ENCODE measurements around the gene GALM.
"Not testable (repeated sequence)": the region's sequence is repeated elsewhere in the genome, so short reads cannot be mapped to it uniquely, and the experiment has no call there.

Gene GALM

GRCh38 chr2:38682008-38682575 is 16.2 kb downstream of the GALM start:
- DNase-seq (ENCODE audit: low spot score) = no peak

GRCh38 chr2:38682620-38683019 is 16.7 kb downstream of the GALM start:
- not testable (repeated sequence) for DNase-seq (ENCODE audit: low spot score)

- DNase-seq (ENCODE audit: low spot score) = no peak
These were observed 17.9 kb downstream of the GALM start for GRCh38 chr2:38683766-38684165.

DNA sequence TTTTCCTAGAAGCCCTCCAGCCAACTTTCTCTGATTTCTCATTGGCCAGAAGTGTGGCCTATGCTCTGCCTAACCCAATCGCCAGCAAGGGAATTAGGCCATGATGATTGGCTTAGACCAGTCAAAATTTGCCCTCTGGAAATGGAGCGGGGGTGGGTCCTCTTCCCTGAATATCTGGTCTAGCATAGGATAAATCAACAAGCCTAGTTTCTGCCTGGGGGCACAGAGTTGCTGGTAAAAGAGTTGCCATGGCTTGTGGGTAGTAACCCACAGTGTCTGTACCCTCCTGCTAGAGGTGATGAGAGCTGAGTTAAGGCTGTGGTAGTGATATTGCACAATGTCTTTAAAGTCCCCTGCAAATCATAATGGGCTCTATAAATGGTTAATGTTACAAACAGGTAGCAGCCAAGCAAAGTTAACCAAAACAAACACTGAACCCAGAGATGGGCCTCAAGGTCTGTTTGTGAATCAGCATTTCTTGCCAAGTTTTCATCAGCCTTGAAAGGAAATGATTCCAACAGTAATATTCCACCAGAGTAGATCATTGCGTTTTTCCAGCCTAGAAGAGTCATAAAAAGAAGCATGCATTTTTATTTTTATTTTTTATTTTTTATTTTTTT is 19.3 kb downstream of the GALM start:
- DNase-seq (ENCODE audit: low spot score) = no peak

- no peak for DNase-seq (ENCODE audit: low spot score)
These were observed 24.8 kb downstream of the GALM start for GRCh38 chr2:38690499-38691420.

GRCh38 chr2:38691994-38692393 is 26.1 kb downstream of the GALM start:
- no peak for DNase-seq (ENCODE audit: low spot score)

- no peak for DNase-seq (ENCODE audit: low spot score)
These were observed 26.9 kb downstream of the GALM start for GRCh38 chr2:38692636-38693318.

DNA sequence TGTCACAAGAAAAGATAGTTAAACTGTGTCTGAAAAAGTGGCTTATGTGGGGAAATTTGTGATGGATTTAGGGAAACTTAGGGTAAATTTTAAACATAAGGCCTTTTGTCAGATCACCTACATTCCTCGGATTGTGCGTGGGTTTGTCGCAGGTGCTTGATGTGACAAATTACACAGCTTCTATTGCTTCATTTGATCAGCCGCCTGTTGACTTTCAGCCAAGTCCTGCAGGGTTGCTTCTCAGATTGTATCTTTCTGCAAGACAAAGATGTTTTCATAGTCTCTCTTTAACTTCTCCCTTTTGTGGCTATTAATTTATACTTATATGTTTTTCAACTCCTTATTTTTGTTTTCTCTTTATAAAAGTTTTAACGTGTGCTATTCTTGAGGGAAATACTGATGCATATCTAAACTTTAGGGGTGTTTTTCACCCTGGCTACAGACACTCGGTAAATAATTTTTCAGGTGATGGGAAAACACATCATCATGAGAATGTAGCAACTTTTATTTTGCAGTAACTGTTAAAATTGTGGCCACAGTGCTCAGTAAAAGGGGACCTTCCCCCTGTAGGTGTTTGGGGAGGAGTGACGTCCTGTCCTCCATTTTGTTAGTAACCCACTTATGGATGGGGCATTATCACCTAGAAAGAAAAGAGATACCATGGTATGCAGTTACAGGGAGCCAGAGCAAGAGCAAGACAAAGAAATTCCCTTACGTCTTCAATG is 31.4 kb downstream of the GALM start:
- no peak for DNase-seq (ENCODE audit: low spot score)

DNA sequence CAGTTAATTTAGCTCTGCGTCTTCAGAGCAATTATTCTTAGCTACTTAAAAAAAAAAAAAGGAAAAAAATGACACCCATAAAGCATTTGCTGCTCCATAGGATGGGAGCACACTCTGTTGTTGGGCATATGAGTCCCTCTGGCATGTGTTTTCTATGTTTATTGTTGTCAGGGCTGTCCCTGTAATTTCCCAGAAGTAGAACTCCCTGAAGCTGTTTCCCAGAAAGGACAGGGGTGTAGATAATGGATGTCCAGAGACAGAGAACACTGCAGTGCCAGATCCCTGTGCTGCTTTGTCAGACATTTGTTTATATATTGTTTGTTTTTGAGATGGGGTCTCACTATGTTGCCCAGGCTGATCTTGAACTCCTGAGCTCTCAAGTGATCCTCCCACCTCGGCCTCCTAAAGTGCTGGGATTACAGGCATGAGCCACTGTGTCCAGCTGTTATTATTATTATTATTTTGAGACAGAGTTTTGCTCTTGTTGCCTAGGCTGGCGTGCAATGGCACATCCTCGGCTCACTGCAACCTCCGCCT is 32.6 kb downstream of the GALM start:
- no peak for DNase-seq (ENCODE audit: low spot score)

DNA sequence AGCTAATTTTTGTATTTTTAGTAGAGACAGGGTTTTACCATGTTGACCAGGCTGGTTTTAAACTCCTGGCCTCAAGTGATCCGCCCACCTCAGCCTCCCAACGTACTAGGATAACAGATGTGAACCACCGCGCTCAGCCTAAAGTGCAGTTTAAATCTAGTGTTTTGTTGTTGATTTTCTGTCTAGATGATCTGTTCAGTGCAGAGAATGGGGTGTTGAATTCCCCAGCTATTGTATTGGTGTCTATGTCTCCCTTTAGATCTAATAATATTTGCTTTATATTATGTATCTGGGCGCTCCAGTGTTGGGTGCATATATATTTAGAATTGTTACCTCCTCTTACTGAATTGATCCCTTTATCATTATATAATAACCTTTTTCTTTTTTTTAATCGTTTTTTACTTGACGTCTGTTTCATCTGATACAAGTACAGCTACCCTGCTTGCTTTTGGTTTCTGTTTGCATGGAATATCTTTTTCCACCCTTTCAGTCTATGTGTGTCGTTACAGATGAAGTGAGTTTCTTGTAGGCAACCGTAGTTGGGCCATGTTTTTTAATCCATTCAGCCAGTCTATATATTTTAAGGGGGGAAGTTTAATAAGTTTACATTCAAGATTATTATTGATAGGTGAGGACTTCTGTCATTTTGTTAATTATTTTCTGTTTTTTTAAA is 34.3 kb downstream of the GALM start:
- DNase-seq (ENCODE audit: low spot score) = no peak

DNA sequence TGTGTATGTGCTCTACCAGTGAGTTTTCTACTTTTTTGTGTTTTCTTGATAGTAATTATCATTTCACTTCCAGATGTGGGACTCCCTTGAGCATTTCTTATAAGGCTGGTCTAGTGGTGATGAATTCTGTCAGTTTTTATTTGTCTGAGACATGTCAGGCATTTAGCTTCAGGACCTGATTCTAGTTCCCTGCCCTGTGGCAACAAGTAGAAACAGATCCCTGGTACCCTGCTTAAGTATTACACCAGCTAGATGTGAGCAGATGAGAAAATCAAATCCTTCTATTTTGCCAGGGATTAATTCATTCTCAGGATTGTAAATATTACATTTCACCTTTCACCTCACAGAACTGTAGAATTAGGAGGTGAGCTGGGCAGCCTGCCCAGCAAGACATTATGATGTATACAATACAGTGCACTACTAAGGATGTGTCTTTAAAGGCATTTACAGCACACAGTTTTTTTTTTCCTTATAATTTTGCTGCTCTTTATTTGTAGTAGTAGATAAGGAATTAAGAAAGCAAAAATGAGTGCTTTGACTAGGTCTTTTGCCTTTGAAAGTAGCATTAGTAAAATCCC is 35.1 kb downstream of the GALM start:
- DNase-seq (ENCODE audit: low spot score) = no peak

DNA sequence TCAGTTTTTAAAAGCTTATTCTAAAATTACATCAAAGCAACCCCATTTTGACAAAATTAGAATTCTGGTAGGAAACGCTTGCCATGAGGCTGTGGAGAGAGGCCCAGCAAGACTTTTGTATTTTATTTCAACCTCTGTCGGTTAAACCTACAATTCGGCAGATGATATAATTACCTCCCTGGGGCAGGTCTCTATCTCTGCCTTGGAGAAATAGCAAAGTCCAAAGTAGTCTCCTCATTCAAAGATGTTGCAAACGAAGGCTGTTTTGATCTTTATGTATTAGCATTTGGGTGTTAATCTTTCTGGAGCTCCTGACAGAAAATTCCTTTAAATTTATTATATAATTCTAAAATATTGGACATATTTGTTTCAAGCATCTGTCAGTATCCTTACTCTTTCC is 35.6 kb downstream of the GALM start:
- DNase-seq (ENCODE audit: low spot score) = no peak

- DNase-seq (ENCODE audit: low spot score) = no peak
These were observed 36.5 kb downstream of the GALM start for GRCh38 chr2:38702413-38702812.

DNA sequence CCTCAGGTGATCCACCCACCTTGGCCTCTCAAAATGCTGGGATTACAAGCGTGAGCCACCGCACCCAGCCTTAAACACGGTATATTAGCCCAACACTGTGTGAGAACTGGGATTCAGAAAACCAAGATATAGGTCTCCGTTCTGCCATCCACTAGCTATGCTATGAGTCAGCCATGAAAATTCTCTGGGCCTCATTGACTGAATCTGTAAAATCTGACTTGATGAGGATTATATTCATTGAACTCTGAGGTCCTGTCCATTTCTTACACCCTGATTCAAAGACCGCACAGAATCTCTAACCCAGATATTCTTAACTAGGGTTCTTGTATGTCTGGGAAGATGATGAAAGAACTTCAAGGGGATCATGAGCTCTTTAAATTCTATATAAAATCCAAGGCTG is 37.4 kb downstream of the GALM start:
- not testable (repeated sequence) for DNase-seq (ENCODE audit: low spot score)

DNA sequence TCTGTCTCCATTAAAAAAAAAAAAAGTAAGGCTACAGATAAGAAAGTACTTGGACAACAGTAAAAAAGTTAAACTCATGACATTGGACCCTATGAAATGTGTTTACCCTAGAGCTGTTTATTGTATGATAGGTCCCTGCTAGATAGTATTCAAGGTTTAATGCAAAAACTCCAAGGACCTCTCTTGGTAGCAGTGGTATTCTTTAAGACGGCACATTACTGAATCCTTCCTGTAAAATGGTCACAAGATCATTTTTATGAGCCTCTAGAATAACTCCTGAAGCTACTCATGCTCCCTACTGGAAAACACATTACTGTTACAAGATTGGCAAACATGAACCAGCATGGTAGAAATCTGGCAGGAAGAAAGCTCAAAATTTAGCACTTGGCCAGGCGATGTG is 38.8 kb downstream of the GALM start:
- no peak for DNase-seq (ENCODE audit: low spot score)

DNA sequence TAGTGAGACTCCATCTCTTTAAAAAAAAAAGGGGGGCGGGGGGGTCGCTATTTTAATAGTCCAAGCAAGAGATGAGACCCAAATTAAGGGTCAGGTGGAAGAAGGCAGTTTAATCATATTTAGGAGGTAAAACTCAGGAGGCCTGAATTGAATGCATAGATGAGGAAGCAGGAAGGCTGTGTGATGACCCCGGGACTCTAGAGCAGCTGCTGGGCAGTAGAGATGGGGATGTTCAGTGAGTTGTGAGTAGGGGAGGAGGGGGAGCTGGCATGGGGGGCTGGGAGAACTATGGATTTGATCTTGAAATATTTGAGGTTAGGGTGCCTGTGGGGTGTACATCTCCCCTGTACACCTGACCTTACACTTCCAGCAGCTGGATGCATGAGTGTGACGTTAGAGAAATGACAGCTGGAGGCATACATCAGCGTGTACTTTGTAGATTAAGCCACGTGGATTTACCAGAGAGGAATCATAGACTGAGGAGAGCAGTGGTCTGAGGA is 41.0 kb downstream of the GALM start:
- DNase-seq (ENCODE audit: low spot score) = no peak

GRCh38 chr2:38708491-38708890 is 42.6 kb downstream of the GALM start:
- DNase-seq (ENCODE audit: low spot score) = not testable (repeated sequence)

- DNase-seq (ENCODE audit: low spot score) = no peak
These were observed 43.1 kb downstream of the GALM start for GRCh38 chr2:38708900-38709566.

DNA sequence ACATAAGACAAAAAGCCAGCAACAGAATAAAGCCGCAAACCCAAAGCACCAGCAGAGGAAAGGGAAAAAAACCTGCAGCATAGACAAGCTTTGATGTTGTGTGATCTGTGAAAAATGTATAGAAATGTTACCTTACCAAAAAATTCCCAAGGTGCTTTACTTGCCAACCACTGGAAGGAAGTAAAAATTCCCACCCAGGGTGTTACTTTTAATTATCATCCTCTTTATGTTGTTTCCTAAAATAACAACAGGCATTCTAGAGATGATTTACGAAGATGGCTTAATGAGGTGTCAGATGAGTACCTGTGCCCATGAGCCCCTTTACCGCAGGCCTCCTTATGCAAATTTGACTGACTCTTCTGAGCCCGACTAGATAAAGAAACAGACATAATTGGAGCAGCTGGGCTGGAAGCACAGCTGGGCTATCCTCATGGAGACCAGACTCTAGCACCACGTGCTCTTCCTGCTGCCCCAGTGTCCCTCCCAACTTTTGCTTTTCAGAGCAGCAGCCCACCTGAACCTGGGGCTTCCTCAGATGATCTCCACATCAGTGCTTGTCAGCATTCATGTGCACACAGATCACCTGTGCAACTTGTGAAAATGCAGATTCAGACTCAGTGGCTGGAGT is 43.8 kb downstream of the GALM start:
- no peak for DNase-seq (ENCODE audit: low spot score)
